ENCODE results near the gene FAM83G. TPM values are rescaled to one million over a fixed set of nuclear protein-coding genes. Genes with fewer than 3 reads are reported as not detected.

The FAM83G gene
- total RNA-seq, 2 donors from 2014 or later: 14.0 to 50.9 TPM

DNA sequence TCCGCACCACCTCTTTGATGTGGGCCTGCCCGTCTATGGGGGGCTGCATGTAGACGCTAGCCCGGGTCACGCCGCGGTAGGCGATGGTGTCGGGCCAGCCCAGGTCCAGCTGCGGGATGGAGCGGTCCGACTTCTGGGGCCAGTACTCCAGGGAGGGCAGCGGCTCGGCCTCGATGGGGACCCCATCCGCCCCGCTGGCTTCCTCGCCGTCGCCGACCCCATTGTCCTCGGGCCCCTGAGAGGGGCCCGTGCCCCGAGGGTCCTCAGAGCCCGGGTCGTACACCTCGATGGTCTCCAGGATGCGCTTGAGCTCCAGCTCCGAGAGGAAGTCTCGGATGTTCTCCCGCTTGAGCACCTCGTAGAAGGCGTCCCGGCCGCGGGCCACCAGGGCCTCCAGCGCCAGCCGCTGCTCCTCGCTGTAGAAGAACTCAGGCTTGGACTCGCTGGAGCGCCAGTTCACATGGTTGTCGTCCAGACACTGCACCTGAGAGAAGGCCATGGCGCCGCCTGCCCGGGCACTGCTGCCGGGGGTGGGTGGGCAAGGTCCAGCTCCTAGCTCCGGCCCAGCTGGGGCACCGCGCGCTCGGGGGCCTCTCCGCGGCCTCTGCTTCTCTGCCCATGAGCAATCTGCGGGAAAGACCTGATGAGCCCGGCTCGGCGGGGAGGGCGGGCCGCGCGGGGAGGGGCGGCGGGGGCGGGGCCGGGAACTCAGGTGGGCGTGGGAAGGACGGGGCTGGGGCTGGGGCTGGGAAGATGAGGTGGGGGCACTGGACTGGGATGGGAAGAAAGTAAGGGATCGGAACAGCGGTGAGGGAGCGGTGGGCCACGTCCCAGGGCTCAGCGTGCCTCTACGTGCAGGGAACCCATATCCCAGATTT lies 782 bp downstream of the FAM83G start:
- H3K4me3 ChIP-seq: peak overlapping the region; percentile 63 to 64
- peak overlapping the region; percentile 84 to 92 for H3K27ac ChIP-seq
- TF ChIP-seq, protein P1, sequence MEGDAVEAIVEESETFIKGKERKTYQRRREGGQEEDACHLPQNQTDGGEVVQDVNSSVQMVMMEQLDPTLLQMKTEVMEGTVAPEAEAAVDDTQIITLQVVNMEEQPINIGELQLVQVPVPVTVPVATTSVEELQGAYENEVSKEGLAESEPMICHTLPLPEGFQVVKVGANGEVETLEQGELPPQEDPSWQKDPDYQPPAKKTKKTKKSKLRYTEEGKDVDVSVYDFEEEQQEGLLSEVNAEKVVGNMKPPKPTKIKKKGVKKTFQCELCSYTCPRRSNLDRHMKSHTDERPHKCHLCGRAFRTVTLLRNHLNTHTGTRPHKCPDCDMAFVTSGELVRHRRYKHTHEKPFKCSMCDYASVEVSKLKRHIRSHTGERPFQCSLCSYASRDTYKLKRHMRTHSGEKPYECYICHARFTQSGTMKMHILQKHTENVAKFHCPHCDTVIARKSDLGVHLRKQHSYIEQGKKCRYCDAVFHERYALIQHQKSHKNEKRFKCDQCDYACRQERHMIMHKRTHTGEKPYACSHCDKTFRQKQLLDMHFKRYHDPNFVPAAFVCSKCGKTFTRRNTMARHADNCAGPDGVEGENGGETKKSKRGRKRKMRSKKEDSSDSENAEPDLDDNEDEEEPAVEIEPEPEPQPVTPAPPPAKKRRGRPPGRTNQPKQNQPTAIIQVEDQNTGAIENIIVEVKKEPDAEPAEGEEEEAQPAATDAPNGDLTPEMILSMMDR (IDR thresholded peaks at IDR 0.05): no peak
- no peaks in the 10 kb centered on the region for H3K27me3 ChIP-seq
- H3K36me3 ChIP-seq: no peaks in the 10 kb centered on the region
- H3K9me3 ChIP-seq: no peaks in the 10 kb centered on the region
- H3K4me1 ChIP-seq: peaks cover 0 to 57% of the 10 kb centered on the region in 2 donors
- no peak for DNase-seq (ENCODE audit: low spot score)

DNA sequence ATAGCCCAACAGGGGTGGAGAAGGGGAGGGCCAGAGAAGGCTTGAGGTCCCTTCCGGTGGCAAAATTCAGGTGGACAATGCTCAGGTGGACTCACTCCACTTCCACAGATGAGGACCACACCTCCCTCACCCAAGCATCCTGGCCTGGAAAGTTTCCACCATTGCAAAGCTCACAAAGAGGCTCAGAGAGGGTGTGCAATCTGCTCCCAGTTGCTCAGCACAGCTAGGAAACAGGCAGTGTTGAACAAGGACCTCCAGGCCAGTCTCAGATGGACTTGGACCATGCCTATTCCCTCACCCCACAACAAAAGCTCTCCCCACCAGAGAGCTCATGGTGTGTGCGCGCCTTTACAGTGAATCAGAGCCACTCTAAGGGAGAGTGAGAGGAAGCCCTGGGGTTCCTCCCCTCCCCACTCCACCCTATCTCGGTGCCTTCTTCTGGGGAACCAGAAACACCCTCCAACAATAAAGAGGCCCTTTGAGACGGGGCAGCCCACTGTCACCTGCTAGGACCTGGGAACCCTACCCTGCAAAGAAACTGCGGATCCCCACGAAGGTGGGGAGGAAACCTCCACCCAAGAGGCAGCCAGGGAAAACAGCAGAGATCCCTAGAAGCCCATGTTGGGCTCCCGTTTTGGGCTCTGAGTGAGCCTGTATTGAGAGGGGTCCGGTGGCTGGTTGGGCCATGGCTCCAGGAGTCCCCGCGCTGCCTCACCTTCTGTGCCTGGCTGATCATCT lies 1.6 kb downstream of the FAM83G start:
- H3K4me1 ChIP-seq: peaks cover 0 to 61% of the 10 kb centered on the region in 2 donors
- H3K4me3 ChIP-seq: peak overlapping the region; percentile 63 to 64

DNA sequence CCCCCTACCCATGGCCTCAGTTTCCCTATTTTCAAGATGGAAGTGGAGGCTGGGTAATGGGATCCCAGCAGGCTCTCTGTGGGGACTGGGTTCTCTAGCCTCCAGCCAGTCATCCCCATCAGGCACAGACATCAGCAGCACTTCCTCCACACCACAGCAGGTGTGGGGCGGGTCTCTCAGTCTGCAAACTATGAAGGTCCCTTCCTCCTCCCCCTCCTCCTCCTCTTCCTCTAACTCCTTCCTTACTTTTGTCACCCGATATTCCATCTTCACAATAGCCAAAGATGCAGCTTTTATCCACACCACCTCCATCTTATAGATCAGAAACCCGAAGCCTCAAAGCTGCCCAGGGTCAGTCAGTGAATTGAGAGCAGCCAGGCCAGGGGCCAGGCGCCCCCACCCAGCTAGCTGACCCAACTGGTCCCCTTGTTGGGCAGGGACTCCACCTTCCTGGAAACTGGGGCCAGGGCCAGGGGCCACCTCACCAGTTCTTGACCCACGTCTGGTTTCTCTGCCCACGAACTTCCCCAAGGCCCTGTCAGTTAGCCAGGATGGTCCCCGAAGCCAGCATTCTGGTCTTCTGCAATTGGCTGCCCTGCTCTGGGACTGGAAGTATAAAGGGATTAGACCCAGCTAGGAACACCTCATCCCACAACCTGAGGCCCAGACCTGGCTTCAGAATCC lies 2.5 kb downstream of the FAM83G start:
- no peaks in the 10 kb centered on the region for H3K27me3 ChIP-seq
- TF ChIP-seq, protein P1 (IDR thresholded peaks at IDR 0.05): no peak
- H3K9me3 ChIP-seq: no peaks in the 10 kb centered on the region
- DNase-seq (ENCODE audit: low spot score): no peak
- H3K4me1 ChIP-seq: peaks cover 0 to 68% of the 10 kb centered on the region in 2 donors
- peak overlapping the region; percentile 84 to 92 for H3K27ac ChIP-seq
- peak overlapping the region in 1 of 2 donors; percentile 64 for H3K4me3 ChIP-seq
- no peaks in the 10 kb centered on the region for H3K36me3 ChIP-seq

More for the DNA sequence above, 1.6 kb downstream of the FAM83G start:
- no peaks in the 10 kb centered on the region for H3K27me3 ChIP-seq
- H3K36me3 ChIP-seq: no peaks in the 10 kb centered on the region
- H3K27ac ChIP-seq: peak overlapping the region; percentile 84 to 92
- no peaks in the 10 kb centered on the region for H3K9me3 ChIP-seq
- TF ChIP-seq, protein P1 (IDR thresholded peaks at IDR 0.05): no peak
- no peak for DNase-seq (ENCODE audit: low spot score)

DNA sequence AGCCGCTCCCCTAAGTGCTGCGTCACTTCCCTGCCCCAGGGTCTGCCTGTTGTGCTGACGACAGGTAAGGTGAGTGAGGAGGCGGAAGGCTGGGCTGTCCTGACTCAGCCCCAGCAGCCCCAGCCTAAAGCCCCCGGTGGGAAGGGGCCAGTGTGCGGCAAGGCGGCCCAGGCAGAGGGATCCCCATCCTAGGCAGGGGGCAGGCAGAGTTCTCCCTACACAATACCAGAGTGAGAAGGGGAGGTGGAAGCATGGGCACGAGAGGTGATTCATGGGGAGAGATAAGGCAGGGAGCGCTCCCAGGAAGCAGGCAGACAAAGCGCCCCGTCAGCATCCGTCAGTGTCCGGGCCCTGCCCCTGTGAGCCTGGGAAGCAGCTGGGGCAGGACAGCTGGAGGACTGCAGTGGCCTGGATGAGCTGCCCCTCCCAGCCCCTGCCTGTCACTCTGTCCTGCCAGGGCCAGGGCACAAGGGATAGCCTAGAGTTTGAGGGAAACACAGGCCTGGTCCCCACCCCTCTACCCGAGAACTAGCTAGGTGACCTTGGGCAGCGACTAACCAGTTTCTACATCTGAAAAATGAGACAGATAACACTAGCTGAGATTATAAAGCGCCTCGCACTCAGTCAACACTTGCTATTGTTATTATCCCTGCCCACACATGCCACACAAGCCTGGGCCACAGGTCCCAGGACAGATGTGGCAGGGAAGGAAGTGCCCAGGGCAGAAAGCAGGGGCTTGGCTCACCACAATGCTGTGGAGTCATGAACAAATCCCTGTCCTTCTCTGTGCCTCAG lies 3.8 kb downstream of the FAM83G start:
- DNase-seq (ENCODE audit: low spot score): no peak
- H3K4me1 ChIP-seq: peaks cover 0 to 79% of the 10 kb centered on the region in 2 donors
- H3K27ac ChIP-seq: peak overlapping the region; percentile 84 to 92
- peaks cover 0 to under 1% of the 10 kb centered on the region in 2 donors for H3K9me3 ChIP-seq
- no peaks in the 10 kb centered on the region for H3K27me3 ChIP-seq
- TF ChIP-seq, protein P1 (IDR thresholded peaks at IDR 0.05): no peak
- no peaks in the 10 kb centered on the region for H3K36me3 ChIP-seq
- H3K4me3 ChIP-seq: no peak overlapping the region

DNA sequence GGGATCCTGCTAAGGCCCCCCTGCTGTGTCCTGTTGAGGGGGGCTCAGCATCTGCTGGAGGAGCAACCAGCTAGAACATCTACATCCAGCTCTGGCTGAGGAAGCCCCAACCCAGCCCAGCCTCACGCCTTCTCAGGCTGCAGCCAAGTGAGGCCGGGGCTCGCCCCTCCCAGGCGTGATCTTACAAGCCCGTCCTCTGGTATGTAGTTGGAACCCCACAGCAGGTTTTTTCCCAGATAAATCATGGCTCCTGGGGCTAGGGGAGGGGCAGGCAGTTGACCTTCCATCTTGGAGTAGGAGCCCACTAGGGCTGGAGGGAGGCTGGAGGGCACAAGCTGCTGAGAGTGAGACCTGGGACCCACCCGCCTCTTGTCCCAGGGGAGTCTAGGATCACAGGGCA lies 4.7 kb downstream of the FAM83G start:
- DNase-seq (ENCODE audit: low spot score): no peak
- TF ChIP-seq, protein P1 (IDR thresholded peaks at IDR 0.05): no peak
- Histone ChIP-seq H3K9me3 (peaks cover 0 to 7% of the 10 kb centered on the region in 2 donors), H3K27ac (peak overlapping the region; percentile 84 to 92), H3K27me3 (no peaks in the 10 kb centered on the region), H3K4me1 (peaks cover 0 to 77% of the 10 kb centered on the region in 2 donors), H3K36me3 (no peaks in the 10 kb centered on the region), H3K4me3 (no peak overlapping the region)

Measured in right atrium auricular region (tissue), 2 donors.